Endothelial cell (in vitro differentiated cells): ENCODE data around the gene FASN. TPM values are rescaled to one million over a fixed set of nuclear protein-coding genes. Genes with fewer than 3 reads are reported as not detected.

Source experiments
- DNase-seq: peaks from one replicate; pipeline ENCODE4 v3.0.0; 2021; ENCODE audit warnings: low spot score
- H3K27ac Mint-ChIP-seq: one replicate; pipeline ENCODE4 v1.8.0; 2021; ENCODE audit warnings: mixed read lengths, inconsistent platforms; ENCODE audit not compliant: unreplicated experiment
- H3K27me3 Mint-ChIP-seq: one replicate; pipeline ENCODE4 v1.8.0; 2021; ENCODE audit warnings: mild to moderate bottlenecking, moderate library complexity, mixed read lengths, inconsistent platforms; ENCODE audit not compliant: unreplicated experiment
- H3K36me3 Mint-ChIP-seq: one replicate; pipeline ENCODE4 v1.8.0; 2021; ENCODE audit warnings: mild to moderate bottlenecking, low read depth, mixed read lengths, inconsistent platforms; ENCODE audit not compliant: unreplicated experiment
- H3K4me1 Mint-ChIP-seq: one replicate; pipeline ENCODE4 v1.8.0; 2021; ENCODE audit warnings: mild to moderate bottlenecking, mixed read lengths, inconsistent platforms; ENCODE audit not compliant: unreplicated experiment
- H3K4me3 Mint-ChIP-seq: one replicate; pipeline ENCODE4 v1.8.0; 2021; ENCODE audit warnings: mild to moderate bottlenecking, mixed read lengths, inconsistent platforms; ENCODE audit not compliant: unreplicated experiment
- H3K9me3 Mint-ChIP-seq: one replicate; pipeline ENCODE4 v1.8.0; 2021; ENCODE audit warnings: mixed read lengths, inconsistent platforms; ENCODE audit not compliant: unreplicated experiment
- total RNA-seq: library from RNA; stranded (reverse); fragmentation: NEBNext Ultra II Directional; extraction: Animal tissue kit (Norgen Biotek cat#: 25700); gene quantifications from one replicate; pipeline ENCODE4 v1.2.1, GENCODE V29; 2021; ENCODE audit not compliant: unreplicated experiment
- TF ChIP-seq, protein P1 (sequence below): fragments of 200-600 bp; sonication (generic); IDR thresholded peaks from one replicate; pipeline ENCODE4 v1.5.0; 2021; ENCODE audit warnings: antibody characterized with exemption; ENCODE audit not compliant: unreplicated experiment

The FASN gene
- total RNA-seq, 1 donor from 2014 or later = 400 TPM

DNA sequence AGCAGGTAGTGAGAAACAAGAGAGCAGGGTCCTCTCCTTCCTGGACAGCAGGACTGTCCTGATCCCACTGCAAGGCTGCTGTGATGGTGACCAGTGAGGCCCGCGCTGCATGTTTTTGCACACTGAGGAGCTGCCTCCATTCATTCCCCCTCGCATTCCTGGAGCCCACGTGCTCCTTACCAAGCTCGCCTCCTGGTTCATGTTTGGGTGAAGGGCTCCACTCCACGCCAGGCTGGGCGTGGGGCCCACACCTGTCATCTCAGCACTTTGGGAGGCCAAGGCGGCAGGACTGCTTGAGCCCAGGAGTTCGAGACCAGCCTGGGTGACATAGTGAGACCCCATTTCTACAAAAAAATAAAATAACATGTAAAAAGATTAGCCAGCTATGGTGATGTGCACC is 15.4 kb upstream of the FASN start:
- DNase-seq = no peak
- TF ChIP-seq, protein P1, sequence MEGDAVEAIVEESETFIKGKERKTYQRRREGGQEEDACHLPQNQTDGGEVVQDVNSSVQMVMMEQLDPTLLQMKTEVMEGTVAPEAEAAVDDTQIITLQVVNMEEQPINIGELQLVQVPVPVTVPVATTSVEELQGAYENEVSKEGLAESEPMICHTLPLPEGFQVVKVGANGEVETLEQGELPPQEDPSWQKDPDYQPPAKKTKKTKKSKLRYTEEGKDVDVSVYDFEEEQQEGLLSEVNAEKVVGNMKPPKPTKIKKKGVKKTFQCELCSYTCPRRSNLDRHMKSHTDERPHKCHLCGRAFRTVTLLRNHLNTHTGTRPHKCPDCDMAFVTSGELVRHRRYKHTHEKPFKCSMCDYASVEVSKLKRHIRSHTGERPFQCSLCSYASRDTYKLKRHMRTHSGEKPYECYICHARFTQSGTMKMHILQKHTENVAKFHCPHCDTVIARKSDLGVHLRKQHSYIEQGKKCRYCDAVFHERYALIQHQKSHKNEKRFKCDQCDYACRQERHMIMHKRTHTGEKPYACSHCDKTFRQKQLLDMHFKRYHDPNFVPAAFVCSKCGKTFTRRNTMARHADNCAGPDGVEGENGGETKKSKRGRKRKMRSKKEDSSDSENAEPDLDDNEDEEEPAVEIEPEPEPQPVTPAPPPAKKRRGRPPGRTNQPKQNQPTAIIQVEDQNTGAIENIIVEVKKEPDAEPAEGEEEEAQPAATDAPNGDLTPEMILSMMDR = no peak
- Mint-ChIP-seq H3K4me3 (no peak overlapping the region), H3K27ac (no peak overlapping the region), H3K27me3 (peaks cover 2% of the 10 kb centered on the region), H3K4me1 (peaks cover 4% of the 10 kb centered on the region), H3K36me3 (peaks cover 3% of the 10 kb centered on the region), H3K9me3 (no peaks in the 10 kb centered on the region)

DNA sequence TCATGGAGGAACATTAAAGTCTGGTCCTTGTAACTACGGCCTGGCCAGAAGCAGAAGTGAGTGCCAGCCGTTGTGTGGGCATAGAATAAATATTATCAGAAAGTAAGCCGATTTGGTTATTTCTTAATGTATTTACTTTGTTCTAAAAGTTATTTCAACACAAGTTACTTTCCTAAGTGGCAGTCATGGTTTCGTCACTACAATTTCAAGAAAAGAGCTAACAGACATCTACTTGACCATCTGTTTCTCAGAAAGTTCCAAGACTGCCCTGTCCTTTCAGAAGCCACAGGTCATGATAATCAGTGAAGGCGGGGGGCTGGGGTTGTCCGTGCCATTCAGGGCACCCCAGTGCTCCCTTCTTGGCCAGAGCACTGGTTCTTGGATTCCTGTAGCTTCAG is 14.9 kb upstream of the FASN start:
- Mint-ChIP-seq H3K27me3 (peaks cover 2% of the 10 kb centered on the region), H3K4me1 (peaks cover 1% of the 10 kb centered on the region), H3K9me3 (no peaks in the 10 kb centered on the region), H3K27ac (no peak overlapping the region), H3K36me3 (peaks cover 3% of the 10 kb centered on the region), H3K4me3 (no peak overlapping the region)
- no peak for DNase-seq
- TF ChIP-seq, protein P1 = no peak

DNA sequence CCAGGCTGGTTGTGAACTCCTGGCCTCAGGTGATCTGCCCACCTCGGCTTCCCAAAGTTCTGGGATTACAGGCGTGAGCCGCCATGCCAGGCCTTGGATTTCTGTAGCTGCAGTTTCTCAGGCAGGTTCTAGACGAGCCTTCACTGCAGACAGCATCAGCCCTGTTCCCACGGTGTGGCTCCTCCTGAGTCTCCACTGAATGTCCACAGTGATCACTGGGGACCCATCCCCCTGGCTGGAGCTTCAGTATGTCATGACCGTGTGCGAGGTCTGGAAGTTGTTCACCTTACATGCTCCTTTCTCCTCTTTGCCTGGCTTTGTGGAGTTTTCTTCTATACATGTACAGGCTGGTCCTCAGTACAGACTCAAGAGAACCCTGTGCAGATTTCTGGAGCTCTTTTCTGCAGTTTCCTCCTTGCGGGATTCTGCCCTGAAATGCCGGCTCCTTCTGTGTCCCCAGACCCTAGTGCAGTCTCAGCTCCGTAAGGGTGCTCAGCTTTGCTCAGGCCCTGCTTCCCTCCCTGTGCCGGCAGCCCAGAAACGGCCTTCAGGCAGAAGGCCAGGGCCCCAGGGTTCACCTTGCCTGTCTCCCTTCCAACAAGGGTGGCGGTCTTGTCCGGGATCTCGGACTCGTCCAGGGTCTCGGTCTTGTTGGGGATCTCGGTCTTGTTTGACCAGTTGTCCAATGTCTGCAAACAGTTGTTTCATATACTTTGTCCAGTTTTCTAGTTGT is 14.3 kb upstream of the FASN start:
- H3K36me3 Mint-ChIP-seq = peaks cover 3% of the 10 kb centered on the region
- H3K4me1 Mint-ChIP-seq = no peaks in the 10 kb centered on the region
- DNase-seq = no peak
- TF ChIP-seq, protein P1 = no peak
- no peaks in the 10 kb centered on the region for H3K9me3 Mint-ChIP-seq
- peaks cover 2% of the 10 kb centered on the region for H3K27me3 Mint-ChIP-seq
- H3K4me3 Mint-ChIP-seq = no peak overlapping the region
- no peak overlapping the region for H3K27ac Mint-ChIP-seq

DNA sequence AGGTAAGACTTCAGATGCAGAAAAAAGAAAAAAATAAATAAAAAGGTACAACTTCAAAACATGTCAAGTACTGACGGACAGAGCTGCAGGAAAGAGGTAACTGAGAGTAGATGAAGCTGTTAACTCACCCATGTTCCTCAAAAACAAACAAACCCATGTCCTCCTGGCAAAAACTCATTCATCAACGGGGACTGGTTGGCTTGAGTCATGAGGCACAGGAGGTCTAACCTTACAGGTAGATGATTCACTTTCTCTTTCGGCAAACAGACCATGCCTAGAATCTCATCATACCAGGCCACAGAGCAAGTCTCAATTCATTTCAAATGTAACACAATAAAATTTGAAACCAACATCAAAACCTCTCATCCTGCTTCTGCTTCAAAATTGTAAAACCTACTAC is 12.3 kb upstream of the FASN start:
- Mint-ChIP-seq H3K36me3 (peaks cover 3% of the 10 kb centered on the region), H3K4me1 (peaks cover 8% of the 10 kb centered on the region), H3K9me3 (no peaks in the 10 kb centered on the region), H3K27ac (no peak overlapping the region), H3K4me3 (no peak overlapping the region), H3K27me3 (no peaks in the 10 kb centered on the region)
- TF ChIP-seq, protein P1 = no peak
- DNase-seq = no peak

DNA sequence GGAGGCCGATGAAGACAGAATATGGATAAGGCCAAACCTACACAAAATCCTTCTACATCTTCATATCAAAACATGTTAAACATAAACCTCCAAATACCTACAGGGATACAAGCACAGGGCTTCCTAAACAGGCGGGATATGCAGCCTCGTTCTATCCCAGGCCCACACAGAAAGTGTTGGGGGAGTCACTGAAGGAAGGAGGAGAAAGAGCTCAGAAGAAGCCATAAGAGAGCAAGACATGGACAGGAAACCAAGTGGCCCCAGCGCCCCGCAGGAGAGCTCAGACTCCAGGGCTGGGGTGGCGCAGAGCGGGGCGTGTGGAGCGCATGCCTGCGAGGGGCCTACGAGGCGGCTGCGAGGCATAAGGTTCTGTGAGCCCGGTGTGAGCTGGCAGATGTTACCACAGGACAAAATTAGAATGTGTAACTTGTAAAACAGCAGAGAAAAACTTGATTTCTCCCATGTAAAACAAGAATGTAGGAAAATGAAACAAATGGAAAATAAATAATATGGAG is 11.0 kb upstream of the FASN start:
- no peak overlapping the region for H3K27ac Mint-ChIP-seq
- H3K27me3 Mint-ChIP-seq = no peaks in the 10 kb centered on the region
- no peaks in the 10 kb centered on the region for H3K9me3 Mint-ChIP-seq
- H3K36me3 Mint-ChIP-seq = peaks cover 3% of the 10 kb centered on the region
- DNase-seq = no peak
- H3K4me3 Mint-ChIP-seq = no peak overlapping the region
- TF ChIP-seq, protein P1 = no peak
- H3K4me1 Mint-ChIP-seq = peaks cover 10% of the 10 kb centered on the region
